ENCODE data around the gene PPFIA4. TPM values are rescaled to one million over a fixed set of nuclear protein-coding genes. Genes with fewer than 3 reads are reported as not detected.

The PPFIA4 gene
- total and polyA plus RNA-seq, 9 of the 15 experiments (the other 6 are each of a cell fraction or from before 2014, with no cell fraction given): 0.07 to 12.0 (median 0.70) TPM

DNA sequence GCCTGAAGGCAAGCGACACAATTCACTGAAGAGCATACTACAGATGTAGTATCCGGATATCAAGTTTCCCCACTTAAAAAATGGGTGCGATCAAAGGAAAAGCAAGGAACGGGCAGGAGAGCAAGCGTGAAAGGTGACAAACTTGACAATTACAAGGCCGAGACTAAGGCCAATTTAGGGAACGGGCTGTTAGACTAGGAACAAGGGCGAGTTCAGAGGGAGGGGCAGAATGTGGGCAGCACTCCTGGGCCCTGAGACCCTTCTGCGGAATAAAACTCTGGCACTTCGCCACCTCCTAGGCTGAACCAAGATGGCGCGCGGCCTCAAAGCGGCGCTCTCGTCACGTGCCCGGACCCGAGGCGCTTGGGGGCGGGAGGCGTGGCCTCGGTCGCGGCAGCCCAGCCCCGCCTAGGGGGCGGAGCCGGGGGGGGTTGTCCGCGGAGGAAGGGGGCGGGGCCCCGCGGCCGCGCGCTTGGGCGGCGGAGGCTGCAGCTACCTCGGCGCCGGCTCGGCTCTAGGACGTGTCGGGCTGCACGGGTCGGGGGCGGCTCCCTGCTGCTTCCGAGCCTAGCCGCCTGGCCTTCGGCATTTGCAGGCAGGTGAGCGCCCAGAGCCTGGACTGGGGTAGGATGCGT, at the start of gene PPFIA4 (continued):
- TF ChIP-seq, protein P1, sequence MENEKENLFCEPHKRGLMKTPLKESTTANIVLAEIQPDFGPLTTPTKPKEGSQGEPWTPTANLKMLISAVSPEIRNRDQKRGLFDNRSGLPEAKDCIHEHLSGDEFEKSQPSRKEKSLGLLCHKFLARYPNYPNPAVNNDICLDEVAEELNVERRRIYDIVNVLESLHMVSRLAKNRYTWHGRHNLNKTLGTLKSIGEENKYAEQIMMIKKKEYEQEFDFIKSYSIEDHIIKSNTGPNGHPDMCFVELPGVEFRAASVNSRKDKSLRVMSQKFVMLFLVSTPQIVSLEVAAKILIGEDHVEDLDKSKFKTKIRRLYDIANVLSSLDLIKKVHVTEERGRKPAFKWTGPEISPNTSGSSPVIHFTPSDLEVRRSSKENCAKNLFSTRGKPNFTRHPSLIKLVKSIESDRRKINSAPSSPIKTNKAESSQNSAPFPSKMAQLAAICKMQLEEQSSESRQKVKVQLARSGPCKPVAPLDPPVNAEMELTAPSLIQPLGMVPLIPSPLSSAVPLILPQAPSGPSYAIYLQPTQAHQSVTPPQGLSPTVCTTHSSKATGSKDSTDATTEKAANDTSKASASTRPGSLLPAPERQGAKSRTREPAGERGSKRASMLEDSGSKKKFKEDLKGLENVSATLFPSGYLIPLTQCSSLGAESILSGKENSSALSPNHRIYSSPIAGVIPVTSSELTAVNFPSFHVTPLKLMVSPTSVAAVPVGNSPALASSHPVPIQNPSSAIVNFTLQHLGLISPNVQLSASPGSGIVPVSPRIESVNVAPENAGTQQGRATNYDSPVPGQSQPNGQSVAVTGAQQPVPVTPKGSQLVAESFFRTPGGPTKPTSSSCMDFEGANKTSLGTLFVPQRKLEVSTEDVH (IDR thresholded peaks at IDR 0.05; ENCODE audit: low read depth, partially characterized antibody): peak; percentile 61
- no peak for TF ChIP-seq STAT5B (CRISPR knock-in tag; IDR thresholded peaks at IDR 0.05)
- TF ChIP-seq, protein P2, sequence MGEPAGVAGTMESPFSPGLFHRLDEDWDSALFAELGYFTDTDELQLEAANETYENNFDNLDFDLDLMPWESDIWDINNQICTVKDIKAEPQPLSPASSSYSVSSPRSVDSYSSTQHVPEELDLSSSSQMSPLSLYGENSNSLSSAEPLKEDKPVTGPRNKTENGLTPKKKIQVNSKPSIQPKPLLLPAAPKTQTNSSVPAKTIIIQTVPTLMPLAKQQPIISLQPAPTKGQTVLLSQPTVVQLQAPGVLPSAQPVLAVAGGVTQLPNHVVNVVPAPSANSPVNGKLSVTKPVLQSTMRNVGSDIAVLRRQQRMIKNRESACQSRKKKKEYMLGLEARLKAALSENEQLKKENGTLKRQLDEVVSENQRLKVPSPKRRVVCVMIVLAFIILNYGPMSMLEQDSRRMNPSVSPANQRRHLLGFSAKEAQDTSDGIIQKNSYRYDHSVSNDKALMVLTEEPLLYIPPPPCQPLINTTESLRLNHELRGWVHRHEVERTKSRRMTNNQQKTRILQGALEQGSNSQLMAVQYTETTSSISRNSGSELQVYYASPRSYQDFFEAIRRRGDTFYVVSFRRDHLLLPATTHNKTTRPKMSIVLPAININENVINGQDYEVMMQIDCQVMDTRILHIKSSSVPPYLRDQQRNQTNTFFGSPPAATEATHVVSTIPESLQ (CRISPR knock-in tag; IDR thresholded peaks at IDR 0.05): peak; percentile 98
- TF ChIP-seq POLR2B (IDR thresholded peaks at IDR 0.05; ENCODE audit: low read depth, partially characterized antibody): peak; percentile 72
- peak; percentile 95 to 97 for TF ChIP-seq MAZ (CRISPR knock-in tag; conservative IDR thresholded peaks at IDR 0.05 in 1 of 2, IDR thresholded peaks at IDR 0.05 in 1 of 2)
- peak in 1 of 2 experiments; percentile 98; a peak in 2 of 3 replicates for TF ChIP-seq CBX3 (IDR thresholded peaks at IDR 0.05; ENCODE audit: borderline replicate concordance in 1 of 2, low read length in 2 of 2)
- TF ChIP-seq, protein P3, sequence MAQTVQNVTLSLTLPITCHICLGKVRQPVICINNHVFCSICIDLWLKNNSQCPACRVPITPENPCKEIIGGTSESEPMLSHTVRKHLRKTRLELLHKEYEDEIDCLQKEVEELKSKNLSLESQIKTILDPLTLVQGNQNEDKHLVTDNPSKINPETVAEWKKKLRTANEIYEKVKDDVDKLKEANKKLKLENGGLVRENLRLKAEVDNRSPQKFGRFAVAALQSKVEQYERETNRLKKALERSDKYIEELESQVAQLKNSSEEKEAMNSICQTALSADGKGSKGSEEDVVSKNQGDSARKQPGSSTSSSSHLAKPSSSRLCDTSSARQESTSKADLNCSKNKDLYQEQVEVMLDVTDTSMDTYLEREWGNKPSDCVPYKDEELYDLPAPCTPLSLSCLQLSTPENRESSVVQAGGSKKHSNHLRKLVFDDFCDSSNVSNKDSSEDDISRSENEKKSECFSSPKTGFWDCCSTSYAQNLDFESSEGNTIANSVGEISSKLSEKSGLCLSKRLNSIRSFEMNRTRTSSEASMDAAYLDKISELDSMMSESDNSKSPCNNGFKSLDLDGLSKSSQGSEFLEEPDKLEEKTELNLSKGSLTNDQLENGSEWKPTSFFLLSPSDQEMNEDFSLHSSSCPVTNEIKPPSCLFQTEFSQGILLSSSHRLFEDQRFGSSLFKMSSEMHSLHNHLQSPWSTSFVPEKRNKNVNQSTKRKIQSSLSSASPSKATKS (CRISPR knock-in tag; IDR thresholded peaks at IDR 0.05): peak; percentile 77; the same call in 1 of the 2 replicates
- peak; percentile 81 for TF ChIP-seq NBN (IDR thresholded peaks at IDR 0.05; ENCODE audit: low read depth)
- 0 out of 2 replicates have a peak, but pooled peaks have one; percentile 39 for TF ChIP-seq ESRRB (CRISPR knock-in tag; IDR thresholded peaks at IDR 0.05; ENCODE audit: borderline replicate concordance)
- TF ChIP-seq ZNF239 (CRISPR knock-in tag; IDR thresholded peaks at IDR 0.05): peak; percentile 73
- TF ChIP-seq C11orf30 (IDR thresholded peaks at IDR 0.05; ENCODE audit: low read depth): no peak
- no peak for TF ChIP-seq NFE2L1 (tag; IDR thresholded peaks at IDR 0.05; ENCODE audit: borderline replicate concordance, low read depth)
- TF ChIP-seq RAD21 (CRISPR knock-in tag; conservative IDR thresholded peaks at IDR 0.05 in 1 of 2, IDR thresholded peaks at IDR 0.05 in 1 of 2): no peak
- TF ChIP-seq CREB1 (IDR thresholded peaks at IDR 0.05): peak; percentile 50; the same call in 1 of the 2 replicates
- TF ChIP-seq CREB1 (CRISPR knock-in tag; IDR thresholded peaks at IDR 0.05): peak; percentile 64; the same call in 1 of the 2 replicates
- 0 out of 2 replicates have a peak, but pooled peaks have one; percentile 44 for TF ChIP-seq PTTG1 (tag; IDR thresholded peaks at IDR 0.05; ENCODE audit: low read depth)
- TF ChIP-seq FOSL1 (tag; conservative IDR thresholded peaks at IDR 0.05): peak; percentile 41
- TF ChIP-seq JUND (IDR thresholded peaks at IDR 0.05; ENCODE audit: borderline replicate concordance, low read depth, low read length): 0 out of 2 replicates have a peak, but pooled peaks have one; percentile 1
- TF ChIP-seq JUND (tag; IDR thresholded peaks at IDR 0.05; ENCODE audit: borderline replicate concordance, low read depth, low read length): peak; percentile 72; the same call in 2 of the 3 replicates
- TF ChIP-seq ZNF143 (CRISPR knock-in tag; IDR thresholded peaks at IDR 0.05): peak; percentile 59; the same call in 1 of the 2 replicates
- TF ChIP-seq SPI1 (IDR thresholded peaks at IDR 0.05; ENCODE audit: borderline replicate concordance, low read depth, low read length): no peak
